Measurements from ENCODE around the gene FAM53B.

Gene FAM53B

DNA sequence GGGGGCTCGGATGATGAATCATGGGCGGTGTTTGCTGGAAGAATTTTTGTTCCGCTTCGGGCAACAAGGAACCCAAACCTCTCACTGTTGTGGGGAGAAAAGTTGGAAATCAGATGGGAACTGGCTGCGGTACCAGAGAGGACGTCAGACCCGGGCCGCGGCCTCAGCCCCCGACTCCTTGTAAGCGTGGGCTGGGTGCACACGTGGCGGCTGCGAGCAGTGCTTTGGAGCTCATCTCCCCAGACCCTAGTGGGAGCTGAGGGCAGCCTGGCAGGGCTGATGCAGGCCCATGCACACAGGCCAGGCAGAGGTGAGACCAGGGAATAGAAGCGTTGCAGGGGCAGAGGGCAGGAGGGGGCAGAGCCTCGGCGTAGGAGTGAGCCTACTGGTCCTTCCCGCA is 136.5 kb downstream of the FAM53B start:
- no peak for DNase-seq

DNA sequence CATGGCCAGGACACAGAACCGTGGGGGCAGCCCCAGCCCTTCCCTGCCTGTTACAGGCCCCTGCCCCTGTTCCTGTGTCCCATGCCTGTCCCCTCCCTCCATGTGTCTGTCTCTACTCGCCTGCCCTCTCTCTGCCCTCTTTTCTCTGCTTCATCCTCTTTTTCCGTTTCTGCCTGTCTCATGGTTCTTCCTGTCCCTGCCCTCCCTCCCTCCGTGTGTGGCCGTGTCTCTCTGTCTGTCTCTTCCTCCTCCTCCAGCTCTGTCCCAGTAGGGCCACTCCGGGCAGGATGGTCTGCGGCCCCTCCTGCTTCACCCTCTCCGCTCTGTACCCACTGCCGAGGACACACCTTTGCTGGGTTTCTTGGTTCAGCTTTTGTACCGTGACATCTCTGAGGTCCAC is 137.4 kb downstream of the FAM53B start:
- no peak for DNase-seq

DNA sequence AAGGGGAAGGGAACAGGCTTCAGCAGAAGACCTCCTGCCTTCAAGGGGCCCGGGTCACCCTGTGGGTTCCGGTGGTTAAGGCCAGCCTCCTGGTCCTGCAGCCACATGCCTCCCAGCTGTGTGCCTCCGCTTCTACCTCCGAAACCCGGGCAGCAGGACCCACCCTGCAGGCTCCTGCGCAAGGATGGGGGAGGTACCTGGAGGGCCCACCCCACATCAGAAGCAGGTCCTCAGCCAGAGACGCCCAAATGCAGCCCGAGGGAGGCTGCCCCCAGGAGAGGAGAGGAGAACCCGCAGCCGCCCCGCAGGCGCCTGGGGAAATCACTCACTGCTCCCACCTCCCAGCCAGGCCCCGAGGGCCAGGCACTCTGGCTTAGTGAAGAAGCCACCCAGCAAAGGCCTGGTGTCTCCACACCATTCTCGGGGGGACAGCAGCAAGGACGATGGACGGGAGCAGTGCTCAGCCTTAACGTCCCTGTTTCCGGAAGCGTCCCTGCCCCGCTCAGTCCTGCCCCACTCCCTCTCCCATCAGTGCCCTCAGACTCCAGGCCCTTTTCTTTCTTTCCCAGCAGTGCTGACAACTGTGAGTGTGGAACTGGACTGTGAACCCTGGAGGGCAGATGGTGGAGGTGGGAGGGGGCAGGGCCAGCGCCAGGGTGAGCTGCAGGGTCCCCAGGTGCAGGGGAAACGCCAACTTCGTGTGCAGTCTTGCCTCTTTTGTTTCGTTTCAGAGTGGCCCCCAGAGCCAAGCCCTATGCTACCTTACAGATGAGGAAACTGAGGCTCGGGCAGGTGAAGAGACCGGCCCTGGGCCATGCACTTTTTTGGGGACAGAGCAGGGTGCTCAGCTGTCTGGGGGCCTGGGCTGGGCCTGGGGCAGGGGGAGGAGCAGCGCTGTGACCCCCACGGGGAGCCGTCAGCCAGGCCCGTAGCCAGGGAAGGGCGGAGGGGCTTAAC is 138.0 kb downstream of the FAM53B start:
- no peak for DNase-seq

DNA sequence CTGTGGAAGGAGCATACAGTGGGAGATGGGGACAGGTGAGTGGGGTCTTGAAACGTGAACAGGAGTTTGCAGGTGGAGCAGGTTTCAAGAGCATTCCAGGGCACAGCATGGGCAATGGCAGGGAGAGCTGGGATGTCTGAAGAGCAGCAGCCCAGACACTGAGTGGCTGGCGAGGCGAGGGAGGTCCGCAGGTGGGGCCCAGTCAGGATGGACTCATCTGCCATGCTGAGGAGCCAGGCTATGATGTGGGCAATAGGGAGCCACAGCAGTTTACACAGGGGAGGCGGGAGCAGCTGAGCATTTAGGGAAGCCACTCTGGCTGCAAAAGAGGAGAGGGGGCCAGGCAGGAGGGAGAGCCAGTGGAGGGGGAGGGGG is 138.7 kb downstream of the FAM53B start:
- DNase-seq, result no peak

DNA sequence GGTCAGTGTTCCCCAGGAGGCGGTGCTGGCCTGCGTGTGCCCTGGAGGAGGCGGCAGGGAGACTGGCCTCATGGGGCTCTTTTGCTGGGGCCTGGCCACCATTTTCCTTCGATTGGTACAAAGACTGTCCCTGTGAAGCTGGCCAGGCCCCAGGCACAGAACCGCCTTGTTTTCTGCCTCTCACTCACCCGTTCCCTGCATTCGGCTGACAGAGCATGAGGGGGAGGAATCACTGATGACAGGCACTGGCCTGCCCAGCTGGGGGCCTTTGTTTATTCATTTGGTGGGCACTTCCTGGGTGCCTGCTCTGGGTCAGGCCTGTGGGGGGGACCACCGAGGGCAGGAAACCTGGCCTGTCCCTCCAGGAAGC is 139.2 kb downstream of the FAM53B start:
- DNase-seq, result no peak

DNA sequence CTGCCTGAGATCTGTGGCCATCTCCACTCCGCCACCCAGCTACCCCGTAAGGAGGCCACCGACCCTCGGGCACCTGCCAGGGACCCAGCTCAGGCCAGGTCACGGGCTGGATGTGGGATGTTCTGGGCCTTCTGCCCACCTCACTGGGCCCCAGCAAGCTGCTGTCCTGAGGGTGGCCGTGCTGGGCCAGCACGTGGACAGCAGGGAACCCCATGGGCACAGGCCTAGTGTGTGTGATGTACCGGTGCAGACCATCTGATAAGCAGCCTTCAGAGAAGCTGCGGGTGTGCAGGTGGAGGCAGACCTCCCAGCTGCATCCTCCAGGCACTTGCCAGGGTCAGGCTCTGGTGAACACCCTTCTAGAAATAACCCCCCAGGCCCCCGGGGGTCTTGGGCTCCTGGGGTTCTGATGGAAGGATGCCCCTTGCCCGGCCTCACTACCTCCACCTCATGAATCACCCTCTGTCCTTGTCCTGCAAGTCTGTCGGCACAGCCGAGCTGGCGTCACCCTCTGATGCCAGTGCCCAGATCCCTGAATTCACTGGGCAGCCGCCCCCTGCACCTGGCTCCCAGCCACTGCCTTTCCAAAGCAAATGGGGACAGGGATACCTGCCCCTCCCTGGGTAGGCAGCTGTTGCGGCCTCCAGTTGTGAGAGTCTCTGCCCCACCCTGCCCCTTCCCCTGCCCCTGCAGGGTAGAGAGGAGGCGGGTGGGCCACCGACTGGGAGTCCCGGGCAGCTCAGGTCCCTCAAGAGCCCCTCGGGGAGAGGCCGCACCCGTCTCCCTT is 139.8 kb downstream of the FAM53B start:
- no peak for DNase-seq

DNA sequence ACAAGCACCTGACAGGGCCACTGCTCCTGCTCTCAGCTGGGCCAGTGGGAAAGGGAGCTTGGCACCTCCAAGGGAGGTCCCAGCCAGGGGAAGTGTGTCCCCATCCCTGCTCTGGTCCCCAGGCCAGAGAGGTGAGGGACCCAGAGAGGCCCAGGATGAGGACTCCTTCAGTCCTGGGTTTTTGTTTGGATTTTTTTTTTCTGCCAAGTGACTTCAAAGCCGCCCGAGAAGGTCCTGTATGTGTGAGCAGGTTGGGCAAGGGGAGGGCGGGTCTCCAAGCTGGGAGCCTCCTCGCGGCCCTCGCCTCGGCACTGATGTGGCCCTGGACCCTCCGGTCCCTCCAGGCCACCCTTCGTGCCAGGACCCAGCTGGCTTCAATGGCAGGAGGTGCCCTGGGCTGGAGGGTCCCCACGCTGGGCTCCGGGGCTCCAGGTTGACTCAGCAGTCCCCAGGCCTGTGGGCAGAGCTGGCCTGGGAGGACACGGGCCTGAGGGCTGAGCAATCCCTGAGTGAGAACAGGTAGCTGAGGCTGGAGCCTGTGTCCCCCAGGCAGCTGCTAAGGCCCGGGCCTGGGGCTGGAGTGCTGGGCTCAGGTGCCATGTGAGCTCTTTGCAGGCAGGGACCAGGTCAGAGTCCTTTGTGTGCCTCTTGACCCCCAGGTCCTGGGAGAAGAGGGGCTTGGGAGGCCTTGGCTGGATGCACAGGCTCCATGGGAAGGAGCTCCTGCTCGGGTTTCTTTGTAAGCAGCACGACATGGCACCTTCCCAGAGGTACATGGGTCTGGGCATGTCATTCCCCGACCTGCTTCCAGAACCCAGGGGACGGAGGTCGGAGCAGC is 140.6 kb downstream of the FAM53B start:
- no peak for DNase-seq

DNA sequence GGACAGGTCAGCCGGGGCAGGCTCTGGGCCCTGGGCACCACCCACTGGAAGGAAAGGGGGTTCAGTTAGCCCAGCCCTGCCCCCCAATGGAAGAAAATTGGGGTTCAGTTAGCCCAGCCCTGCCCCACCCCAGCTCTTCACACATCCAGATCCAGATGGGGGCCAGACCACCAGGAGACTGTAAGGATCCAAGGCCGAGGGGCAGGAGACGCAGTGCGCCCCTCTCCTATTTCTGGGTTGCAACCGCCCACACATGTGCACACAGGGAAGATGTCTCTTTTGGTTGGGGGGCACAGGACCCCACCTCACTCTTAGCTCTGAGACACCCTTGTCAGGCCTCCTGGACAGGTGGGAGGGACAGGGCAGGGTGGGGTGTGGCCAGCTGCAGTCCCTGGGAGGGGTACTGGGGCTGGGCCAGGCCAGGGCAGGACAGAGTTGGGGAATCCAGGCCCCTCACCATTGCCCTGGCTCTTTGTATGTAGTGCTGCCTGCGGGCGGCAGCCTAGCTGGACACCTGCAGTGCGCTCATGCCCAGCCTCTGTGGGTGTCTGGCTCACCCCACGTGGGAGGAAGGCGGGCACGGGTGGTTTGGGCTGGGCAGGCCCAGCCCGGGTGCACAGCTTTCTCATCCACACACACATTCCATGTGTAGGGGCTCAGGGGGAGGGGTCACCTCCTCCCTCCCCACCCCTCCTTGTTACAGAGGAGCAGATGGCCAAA is 141.4 kb downstream of the FAM53B start:
- no peak for DNase-seq

DNA sequence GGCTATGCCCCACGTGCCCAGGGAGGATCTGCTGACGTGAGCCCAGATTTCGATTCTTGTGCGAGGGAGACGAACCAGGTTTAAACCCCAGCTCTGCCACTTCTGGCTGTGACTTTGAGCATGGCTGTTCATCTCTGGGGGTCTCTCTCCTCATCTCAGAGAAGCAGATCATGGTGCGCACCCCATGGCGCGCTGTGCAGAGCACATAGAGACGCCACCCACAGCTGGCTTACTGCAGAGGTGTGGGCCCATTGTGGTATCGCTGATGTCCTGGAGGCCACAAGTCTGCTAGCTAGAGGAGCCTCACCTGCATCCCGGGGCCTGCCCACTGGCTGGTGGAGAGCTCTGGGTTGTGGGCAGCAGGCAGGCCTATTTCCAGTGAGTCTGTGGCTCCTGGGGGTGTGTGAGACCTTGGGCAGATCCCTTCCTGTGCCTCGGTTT is 142.0 kb downstream of the FAM53B start:
- no peak for DNase-seq

DNA sequence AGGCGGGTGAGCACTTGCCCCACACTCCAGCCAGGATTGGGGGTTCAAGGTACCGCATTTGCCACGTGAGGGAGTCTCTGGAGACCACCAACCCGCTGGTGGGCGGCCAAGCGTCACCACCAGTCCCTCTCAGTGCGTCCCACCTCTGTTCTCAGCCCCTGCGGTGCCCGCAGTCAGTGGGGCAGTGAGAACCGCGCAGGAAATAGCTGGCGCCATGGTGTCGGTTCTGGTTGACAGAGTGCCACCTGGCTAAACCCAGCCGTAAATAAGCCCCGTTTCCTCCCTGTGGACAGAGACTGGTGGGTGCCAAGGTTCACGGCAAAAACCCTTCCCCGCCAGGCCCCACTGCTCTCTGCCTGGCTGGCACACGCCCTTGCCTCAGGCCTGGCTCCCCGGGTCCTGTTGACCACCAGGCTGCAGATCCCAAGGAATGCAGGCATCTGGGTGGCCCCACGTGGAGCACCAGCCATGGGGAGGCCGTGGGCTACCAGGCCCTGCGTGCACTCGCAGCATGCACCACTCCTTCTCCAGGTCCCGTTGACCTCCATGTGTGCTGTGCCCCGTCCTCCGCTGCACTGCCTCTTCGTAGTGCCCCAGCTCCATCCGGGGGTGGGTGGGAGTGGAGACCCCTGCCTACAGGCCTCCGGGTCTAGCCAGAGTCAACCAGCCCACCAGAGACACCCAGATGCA is 142.6 kb downstream of the FAM53B start:
- DNase-seq, result no peak

DNA sequence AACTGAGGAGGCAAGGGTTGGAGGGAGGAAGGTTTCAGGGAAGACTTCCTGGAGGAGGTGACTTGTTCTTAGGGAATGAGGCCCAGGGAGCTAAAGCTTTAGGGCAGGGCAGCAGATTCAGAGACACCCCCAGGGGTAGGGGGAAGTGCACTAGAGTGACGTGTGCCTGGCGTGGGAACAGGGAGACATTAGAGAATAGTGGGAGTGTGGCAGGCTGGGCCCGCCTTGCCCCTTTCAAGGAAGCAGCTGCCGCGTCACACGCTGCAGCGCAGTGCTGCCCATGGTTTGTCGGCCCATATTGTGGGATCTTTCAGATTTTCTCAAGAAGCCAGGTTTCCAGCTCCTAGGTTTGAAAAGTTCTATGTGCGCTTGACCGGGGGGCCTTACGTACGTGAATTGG is 143.2 kb downstream of the FAM53B start:
- no peak for DNase-seq

DNA sequence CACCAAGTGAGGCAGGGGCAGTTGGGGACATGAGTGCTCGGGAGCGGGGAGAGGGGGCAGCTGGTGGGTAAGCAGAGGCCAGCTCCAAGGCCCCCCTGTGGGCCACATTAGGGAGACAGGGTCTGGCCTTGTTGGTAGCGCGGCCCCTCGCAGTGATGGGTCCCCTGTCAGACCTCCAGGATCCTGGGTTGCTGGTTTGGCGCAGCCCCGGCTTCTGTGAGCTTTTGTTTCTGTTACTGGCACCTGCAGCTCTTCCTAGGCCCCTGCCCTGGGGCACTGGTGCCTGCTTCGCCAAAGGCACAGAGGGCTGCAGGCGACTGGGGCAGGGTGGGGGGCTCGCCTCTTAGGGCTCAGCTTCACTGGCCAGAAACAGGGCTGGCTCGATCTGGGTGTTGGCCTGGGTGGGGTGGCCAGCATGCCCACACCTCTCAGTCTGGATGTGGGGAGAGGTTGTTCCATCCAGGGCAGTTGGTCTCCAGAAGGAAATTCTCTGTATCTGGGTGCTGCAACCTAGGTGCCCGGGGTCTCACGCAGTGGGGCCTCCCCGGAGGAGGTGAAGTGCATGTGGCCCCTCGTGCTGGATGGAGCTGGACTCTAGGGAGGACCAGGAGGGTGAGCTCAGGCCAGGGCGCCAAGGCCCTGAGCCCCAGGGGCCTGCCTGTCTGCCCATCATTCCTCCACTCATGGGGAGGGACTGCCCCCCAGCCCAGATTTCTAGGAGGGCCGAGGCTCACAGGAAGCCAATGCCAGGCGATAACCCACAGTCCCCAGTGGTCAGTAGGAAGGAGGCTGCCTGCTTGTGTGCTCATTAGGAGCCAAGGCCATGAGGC is 143.9 kb downstream of the FAM53B start:
- no peak for DNase-seq

DNA sequence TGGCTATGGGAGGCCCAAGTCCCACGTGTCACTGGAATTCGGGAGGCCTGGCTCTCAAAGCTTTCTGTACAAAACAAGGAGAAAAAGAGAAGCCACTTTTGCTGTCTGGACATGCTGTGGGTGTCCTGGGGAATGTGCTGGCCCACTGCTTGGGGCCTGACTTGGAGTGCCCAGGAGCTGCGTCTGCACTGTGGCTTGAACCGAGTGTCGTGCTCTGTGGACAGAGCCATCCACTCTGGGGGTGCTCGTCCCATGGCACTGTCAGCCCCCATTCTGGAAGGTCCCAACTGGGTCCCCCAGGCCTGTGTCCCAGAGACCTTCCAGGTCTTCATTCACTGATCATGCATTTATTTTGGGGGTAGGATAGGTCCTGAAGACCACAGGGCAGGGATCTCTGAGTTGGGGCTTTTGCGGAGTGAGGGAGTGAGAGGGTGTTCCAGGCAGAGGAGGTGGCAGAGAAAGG is 144.6 kb downstream of the FAM53B start:
- no peak for DNase-seq

DNA sequence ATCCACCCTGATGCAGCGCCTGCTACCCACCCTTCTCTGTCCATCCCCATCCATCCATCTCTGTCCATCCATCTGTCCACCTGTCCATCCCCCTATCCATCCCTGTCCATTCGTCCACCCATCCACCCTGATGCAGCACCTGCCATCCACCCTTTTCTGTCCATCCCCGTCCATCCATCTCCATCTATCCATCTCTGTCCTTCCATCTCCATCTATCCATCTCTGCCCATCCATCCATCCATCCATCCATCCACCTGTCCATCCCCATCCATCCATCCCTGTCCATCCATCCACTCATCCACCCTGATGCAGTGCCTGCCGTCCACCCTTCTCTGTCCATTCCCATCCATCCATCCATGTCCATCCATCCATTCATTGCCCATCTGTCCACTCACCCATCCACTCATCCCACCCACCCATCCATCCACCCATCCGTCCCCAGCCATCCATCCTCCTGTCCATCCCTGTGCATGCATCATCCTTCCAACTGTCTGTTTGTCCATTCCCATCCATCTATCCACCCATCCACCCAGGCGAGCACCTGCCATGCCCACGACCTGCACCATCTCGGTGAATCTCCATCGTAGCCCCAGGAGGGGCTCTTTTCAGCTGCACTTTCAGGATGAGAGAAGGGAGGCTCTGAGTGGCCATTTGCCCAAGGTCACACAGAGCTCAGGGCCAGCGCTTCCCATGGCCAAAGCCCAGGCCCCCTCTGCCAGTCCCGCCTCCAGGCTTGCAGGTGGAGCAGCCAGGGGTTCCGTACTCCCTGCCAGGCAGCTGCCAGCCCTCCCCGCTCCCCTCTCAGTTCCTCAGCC is 145.2 kb downstream of the FAM53B start:
- no peak for DNase-seq

DNA sequence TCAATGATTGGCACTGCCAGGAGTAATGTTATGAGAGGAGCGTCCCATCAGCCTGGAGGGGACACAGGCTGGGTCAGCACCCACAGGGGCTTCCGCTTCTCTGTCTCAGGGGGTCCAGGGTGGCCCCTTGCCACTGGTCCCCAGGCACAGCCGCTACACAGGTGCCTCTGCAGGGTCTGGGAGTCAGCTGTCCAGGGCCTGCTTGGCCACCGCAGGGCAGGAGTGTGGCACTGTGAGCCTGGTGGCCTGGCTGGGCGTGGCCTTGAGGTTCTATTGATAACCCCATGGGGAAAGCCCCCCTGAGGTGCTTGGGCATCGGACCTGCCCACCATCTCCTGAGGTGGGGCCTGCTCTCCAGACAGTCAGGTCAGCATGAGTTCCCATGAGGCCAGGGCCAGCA is 146.0 kb downstream of the FAM53B start:
- DNase-seq, result no peak

DNA sequence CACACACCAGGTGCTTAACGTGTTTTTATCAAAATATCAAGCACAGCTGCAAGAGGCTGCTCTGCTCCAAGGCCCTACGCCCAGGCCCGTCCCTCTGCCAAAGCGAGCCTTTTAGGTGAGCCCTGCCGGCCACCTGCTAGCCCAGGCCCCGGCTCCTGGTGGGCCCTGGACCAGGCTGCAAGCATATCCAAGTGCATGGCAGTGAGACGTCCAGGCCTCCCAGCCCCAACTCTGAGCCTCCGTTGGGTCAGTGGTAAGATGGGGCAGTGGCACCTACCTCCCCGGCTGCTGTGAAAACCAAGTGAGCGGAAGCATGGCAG is 146.4 kb downstream of the FAM53B start:
- DNase-seq, result no peak

DNA sequence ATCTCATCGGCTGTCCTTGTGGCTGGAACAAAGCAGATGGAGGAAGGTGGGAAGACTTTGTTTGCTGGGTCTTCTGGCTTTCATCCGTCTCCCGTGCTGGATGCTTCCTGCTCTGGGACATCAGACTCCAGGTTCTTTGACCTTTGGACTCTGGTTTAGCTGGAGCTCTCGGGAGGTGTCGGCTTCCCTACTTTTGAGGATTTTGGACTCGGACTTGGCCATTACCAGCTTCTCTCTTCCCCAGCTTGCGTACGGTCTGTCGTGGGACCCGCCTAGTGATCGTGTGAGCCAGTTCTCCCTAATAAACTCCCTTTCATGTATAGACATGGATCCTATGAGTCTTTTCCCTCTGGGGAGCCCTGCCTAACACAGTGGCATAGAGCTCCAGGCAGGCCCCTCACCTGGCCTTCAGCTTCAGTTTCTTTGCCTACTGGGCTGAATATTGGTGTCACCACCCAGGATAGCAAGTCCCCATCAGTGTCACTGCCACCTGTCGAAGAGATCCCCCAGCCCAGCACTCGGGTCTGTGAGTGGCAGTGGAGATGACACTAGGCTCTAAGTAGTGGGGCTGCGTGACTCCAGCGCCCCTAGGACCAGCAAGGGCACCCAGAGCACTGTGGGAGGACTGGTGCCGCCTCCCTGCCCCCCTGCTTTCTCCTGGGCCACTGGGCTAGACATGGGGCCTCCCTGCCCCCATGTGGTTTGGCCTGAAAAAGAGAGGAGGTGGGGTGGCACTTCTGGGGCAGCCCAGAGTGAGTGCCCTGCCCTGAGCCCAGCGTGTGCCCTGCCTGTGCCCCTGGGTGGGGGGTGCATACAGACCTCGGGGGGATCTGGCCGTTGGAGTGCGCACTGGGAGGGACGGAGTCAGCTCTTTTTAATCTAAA is 147.0 kb downstream of the FAM53B start:
- no peak for DNase-seq

DNA sequence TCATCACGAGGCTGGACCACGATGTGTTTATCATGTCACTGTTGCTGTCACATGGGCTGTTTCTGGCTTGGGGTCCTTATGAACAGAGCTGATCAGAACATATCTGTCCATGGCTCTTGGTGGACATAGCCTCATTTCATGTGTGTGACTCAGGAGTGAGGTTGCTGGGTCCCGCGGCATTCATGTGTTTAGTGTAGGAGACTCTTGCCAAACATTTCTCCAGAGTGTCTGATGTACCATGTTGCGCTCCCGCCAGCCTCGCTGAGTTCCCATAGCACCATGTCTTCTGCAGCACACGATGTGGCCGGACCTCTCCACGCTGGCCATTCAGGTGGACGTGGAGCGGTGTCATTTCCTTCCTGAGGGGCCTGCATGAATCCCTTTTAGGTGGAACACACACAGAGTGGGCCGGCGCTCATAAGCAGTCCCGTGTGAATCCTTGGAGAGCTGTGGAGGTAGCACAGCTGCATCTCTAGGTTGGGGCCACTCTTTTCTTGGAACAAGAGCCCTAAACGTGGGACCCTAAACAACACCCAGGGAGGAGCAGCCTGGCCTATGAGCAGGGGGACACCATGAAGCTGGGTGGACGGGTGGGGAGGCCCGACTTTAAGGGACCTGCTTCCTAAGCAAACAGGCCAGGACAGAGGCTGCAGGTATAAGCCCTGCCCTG is 147.9 kb downstream of the FAM53B start:
- no peak for DNase-seq
